ENCODE results near the gene CASP6. TPM values are rescaled to one million over a fixed set of nuclear protein-coding genes. Genes with fewer than 3 reads are reported as not detected.
"Not testable (repeated sequence)": the region's sequence is repeated elsewhere in the genome, so short reads cannot be mapped to it uniquely, and the experiment has no call there.

Gene CASP6
- total RNA-seq, 1 donor, result 9.3 TPM

- Histone ChIP-seq H3K4me3 (ENCODE audit: low read length) (no peak overlapping the region), H3K27me3 (ENCODE audit: insufficient read depth, low read length) (no peaks in the 10 kb centered on the region), H3K4me1 (ENCODE audit: insufficient read depth, low read length) (peaks cover 15% of the 10 kb centered on the region), H3K9me3 (ENCODE audit: low read depth, low read length) (no peaks in the 10 kb centered on the region)
Observed at GRCh38 chr4:109698656-109699055, 4.6 kb downstream of the CASP6 start.

GRCh38 chr4:109691411-109691920 is 11.8 kb downstream of the CASP6 start:
- H3K27me3 ChIP-seq (ENCODE audit: insufficient read depth, low read length), result no peaks in the 10 kb centered on the region
- H3K4me1 ChIP-seq (ENCODE audit: insufficient read depth, low read length), result peaks cover 10% of the 10 kb centered on the region
- H3K4me3 ChIP-seq (ENCODE audit: low read length), result no peak overlapping the region
- no peaks in the 10 kb centered on the region for H3K9me3 ChIP-seq (ENCODE audit: low read depth, low read length)

DNA sequence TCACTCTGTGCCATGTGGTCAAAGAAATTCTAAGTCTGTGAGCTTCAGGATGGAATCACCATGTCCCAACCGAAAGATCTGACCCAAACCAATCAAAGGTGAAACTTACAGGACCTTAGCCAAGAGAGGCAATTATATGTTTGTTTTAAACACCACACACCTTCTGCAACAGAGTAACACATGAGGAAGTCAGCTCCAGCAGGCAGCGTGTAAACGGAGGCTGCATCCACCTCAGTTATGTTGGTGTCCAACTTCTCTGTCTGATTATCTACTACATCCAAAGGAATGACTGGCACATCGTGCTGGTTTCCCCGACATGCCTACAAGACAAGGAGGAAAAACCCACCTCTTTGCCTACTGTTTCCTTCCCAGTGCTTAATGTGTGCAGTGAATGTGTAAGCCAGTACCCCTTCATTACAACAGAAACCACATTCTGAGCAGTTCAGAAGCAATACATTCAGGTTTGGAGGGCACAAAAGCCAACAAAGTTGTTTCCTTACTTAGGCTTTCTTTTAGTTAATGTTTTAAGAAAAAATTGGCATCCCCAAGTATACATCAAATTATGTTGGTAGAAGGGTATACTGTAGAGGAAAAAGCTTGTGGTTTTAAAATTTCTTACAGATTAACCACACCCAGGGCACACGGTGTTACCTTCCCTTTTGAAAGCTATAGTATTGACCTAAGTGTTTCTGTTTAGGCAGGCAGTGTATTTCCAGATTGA is 12.4 kb downstream of the CASP6 start:
- Histone ChIP-seq H3K27me3 (ENCODE audit: insufficient read depth, low read length) (no peaks in the 10 kb centered on the region), H3K9me3 (ENCODE audit: low read depth, low read length) (no peaks in the 10 kb centered on the region), H3K4me3 (ENCODE audit: low read length) (no peak overlapping the region), H3K4me1 (ENCODE audit: insufficient read depth, low read length) (peaks cover 10% of the 10 kb centered on the region)

- Histone ChIP-seq H3K4me3 (ENCODE audit: low read length) (no peak overlapping the region), H3K9me3 (ENCODE audit: low read depth, low read length) (no peaks in the 10 kb centered on the region), H3K4me1 (ENCODE audit: insufficient read depth, low read length) (no peaks in the 10 kb centered on the region), H3K27me3 (ENCODE audit: insufficient read depth, low read length) (no peaks in the 10 kb centered on the region)
Observed at GRCh38 chr4:109684727-109685126, 18.5 kb downstream of the CASP6 start.

DNA sequence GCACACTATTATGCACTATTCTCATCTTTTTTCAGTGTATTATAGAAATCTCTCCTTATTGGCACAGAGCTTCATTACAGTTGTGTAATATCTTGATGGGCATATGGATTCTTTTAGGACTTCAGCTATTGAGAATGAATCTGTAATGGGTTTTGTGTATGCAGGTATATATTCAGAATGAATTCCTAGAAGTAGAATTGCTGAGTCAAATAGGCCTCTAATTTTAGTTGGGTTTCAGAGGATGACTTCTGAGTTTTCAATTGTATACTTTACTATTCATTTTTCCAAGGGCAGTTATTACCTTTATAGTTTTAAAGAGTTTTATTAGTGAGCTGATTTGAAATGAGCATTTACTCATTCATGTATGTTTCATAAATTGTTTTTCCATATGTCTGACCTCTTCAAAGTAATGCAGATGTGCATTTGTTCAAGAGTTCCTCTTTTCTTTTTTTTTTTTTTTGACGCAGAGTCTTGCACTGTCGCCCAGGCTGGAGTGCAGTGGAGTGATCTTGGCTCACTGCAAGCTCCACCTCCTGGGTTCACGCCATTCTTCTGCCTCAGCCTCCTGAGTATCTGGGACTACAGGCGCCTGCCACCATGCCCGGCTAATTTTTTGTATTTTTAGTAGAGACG is 19.5 kb downstream of the CASP6 start:
- Histone ChIP-seq H3K4me3 (ENCODE audit: low read length) (no peak overlapping the region), H3K27me3 (ENCODE audit: insufficient read depth, low read length) (no peaks in the 10 kb centered on the region), H3K4me1 (ENCODE audit: insufficient read depth, low read length) (no peaks in the 10 kb centered on the region), H3K9me3 (ENCODE audit: low read depth, low read length) (no peaks in the 10 kb centered on the region)

DNA sequence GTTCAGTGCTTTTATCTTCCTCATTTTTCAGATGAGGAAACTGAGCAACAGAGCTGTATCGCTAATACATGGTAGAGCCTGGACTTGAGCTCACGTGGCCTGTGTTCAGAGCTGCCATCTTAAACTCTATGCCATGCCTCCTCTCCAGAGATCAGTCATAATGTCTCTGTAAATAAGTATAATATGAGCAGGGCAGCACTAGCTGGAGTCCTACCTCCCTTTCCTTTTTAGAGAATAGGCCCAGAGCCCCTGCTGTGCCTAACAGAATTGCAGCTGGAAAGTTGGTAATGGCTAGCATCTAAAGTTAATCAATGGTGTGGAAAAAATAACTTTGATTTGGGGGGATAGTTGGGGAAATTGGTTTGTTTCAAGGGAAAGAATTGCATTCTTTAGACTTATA is 20.4 kb downstream of the CASP6 start:
- Histone ChIP-seq H3K27me3 (ENCODE audit: insufficient read depth, low read length) (no peaks in the 10 kb centered on the region), H3K4me1 (ENCODE audit: insufficient read depth, low read length) (no peaks in the 10 kb centered on the region), H3K4me3 (ENCODE audit: low read length) (no peak overlapping the region), H3K9me3 (ENCODE audit: low read depth, low read length) (no peaks in the 10 kb centered on the region)

DNA sequence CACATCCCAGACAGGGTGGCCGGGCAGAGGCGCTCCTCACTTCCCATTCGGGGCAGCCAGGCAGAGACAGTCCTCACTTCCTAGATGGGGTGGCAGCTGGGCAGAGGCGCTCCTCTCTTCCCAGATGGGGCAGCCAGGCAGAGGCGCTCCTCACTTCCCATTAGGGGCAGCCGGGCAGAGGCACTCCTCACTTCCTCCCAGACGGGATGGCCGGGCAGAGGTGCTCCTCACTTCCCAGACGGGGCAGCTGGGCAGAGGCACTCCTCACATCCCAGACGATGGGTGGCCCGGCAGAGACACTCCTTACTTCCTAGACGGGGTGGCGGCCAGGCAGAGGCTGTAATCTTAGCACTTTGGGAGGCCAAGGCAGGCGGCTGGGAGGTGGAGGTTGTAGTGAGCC is 24.3 kb downstream of the CASP6 start:
- not testable (repeated sequence) for H3K4me3 ChIP-seq (ENCODE audit: low read length); H3K4me1 ChIP-seq (ENCODE audit: insufficient read depth, low read length); H3K9me3 ChIP-seq (ENCODE audit: low read depth, low read length); H3K27me3 ChIP-seq (ENCODE audit: insufficient read depth, low read length)

GRCh38 chr4:109678472-109678871 is 24.8 kb downstream of the CASP6 start:
- H3K9me3 ChIP-seq (ENCODE audit: low read depth, low read length); H3K27me3 ChIP-seq (ENCODE audit: insufficient read depth, low read length); H3K4me1 ChIP-seq (ENCODE audit: insufficient read depth, low read length); H3K4me3 ChIP-seq (ENCODE audit: low read length): not testable (repeated sequence)

DNA sequence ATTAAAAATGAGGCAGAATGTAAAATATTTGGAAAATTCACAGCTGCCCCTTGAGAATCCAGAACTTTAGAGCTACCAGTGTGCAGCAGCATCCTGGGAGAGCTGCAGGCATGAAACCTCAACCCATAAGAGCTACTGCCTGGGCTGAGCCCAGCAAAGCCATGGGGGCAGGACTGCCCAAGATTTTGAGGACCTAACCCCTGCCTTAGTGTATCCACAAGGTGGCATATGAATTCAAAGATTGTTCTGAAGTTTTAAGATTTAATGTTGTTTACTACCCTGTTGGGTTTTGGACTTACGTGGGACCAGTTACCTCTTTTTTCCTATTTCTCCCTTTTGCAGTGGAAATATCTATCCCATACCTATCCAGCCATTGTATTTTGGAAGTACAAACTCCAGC is 26.4 kb downstream of the CASP6 start:
- Histone ChIP-seq H3K9me3 (ENCODE audit: low read depth, low read length) (no peaks in the 10 kb centered on the region), H3K27me3 (ENCODE audit: insufficient read depth, low read length) (no peaks in the 10 kb centered on the region), H3K4me1 (ENCODE audit: insufficient read depth, low read length) (no peaks in the 10 kb centered on the region), H3K4me3 (ENCODE audit: low read length) (no peak overlapping the region)

DNA sequence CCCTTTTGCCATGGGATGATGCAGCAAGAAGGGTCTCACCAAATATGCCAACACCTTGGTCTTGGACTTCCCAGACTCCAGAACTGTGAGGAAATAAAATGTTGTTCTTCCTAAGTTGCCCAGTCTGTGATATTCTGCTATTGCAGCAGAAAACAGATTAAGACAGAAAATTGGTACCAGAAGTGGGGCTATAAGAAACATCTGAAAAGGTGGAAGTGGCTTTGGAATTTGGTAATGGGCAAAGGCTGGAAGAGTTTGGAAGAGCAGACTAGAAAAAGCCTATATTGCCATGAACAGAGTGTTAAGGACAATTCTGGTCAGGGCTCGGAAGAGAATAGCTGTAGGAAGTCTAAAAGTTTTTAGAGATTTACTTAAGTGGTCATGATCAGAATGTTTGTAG is 27.4 kb downstream of the CASP6 start:
- Histone ChIP-seq H3K4me3 (ENCODE audit: low read length) (no peak overlapping the region), H3K4me1 (ENCODE audit: insufficient read depth, low read length) (no peaks in the 10 kb centered on the region), H3K27me3 (ENCODE audit: insufficient read depth, low read length) (no peaks in the 10 kb centered on the region), H3K9me3 (ENCODE audit: low read depth, low read length) (no peaks in the 10 kb centered on the region)

DNA sequence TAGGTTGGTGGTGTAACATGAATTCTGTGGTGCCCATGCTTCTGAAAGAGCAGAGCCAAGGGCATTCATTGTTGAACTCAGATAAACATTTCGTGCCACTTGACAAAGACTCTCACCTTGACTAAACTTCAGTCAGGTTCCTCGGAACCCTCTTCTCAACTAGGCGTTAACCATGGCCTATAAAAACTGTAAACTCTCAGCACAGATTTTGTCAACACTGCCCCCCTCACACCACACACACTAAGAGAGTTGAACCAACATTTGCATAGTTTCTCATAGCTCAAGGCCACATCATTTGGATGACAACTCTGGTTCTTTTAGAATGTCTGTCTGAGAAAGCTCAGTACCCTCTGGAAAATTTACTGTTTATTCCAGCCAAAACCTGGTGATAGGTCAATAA is 28.1 kb downstream of the CASP6 start:
- H3K27me3 ChIP-seq (ENCODE audit: insufficient read depth, low read length), result no peaks in the 10 kb centered on the region
- H3K4me3 ChIP-seq (ENCODE audit: low read length), result no peak overlapping the region
- no peaks in the 10 kb centered on the region for H3K4me1 ChIP-seq (ENCODE audit: insufficient read depth, low read length)
- H3K9me3 ChIP-seq (ENCODE audit: low read depth, low read length), result no peaks in the 10 kb centered on the region

DNA sequence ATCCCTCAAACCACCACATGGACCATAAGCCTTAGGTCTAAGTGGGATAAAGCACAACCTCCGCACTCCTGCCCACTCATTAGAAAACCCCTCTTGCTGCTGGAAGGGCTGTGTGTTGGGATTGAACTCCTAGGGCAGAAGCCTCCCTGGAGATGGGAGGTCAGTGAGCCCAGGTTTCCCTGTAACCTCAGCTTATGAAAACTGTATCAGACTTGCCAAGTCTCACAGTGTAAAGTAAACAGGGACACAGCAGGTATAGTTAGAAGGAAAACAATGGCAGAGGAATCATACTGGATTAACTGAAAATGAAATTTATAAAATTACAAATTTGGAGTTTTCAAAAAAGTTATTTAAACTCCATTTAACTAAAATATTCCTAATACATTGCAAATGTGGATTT is 29.9 kb downstream of the CASP6 start:
- Histone ChIP-seq H3K4me3 (ENCODE audit: low read length) (no peak overlapping the region), H3K4me1 (ENCODE audit: insufficient read depth, low read length) (no peaks in the 10 kb centered on the region), H3K27me3 (ENCODE audit: insufficient read depth, low read length) (no peaks in the 10 kb centered on the region), H3K9me3 (ENCODE audit: low read depth, low read length) (no peaks in the 10 kb centered on the region)

DNA sequence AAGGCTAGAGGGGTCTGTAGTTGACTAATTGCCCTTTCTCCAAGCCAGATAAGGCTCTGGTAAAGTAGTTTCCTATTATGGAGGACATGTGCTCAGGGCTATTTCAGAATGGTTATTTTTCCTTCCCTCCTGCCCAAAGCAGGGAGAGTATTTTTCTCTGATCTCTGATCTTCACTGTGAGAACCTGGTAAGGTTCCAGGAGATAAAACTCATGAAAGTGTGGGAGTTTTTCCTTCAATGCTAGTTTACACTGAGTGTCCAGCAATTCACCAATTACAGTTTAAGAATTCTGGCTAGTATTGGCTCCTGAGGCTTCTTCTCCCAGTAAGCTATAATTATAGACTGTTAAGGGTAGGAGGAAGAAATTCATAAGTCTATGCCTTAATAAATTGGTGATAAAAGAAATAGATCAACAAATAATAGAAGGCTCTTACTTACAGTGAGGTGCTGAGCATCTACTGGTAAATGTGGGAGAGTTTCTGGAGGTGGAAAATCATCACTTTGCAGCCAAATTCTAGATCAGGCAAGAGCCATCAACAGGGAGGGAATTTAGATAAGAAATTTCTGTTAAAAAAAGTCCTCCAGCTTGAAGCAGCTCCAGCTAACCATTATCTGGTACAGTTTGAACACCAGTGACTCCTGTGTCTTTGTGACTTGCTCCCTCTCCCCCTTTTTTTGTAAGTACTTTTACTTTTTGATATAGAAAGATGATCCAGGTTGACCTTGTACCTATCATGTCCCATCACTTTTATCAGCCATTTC is 30.9 kb downstream of the CASP6 start:
- Histone ChIP-seq H3K4me3 (ENCODE audit: low read length) (no peak overlapping the region), H3K27me3 (ENCODE audit: insufficient read depth, low read length) (no peaks in the 10 kb centered on the region), H3K9me3 (ENCODE audit: low read depth, low read length) (no peaks in the 10 kb centered on the region), H3K4me1 (ENCODE audit: insufficient read depth, low read length) (no peaks in the 10 kb centered on the region)

GRCh38 chr4:109671350-109671749 is 31.9 kb downstream of the CASP6 start:
- no peaks in the 10 kb centered on the region for H3K9me3 ChIP-seq (ENCODE audit: low read depth, low read length)
- no peak overlapping the region for H3K4me3 ChIP-seq (ENCODE audit: low read length)
- H3K27me3 ChIP-seq (ENCODE audit: insufficient read depth, low read length), result no peaks in the 10 kb centered on the region
- no peaks in the 10 kb centered on the region for H3K4me1 ChIP-seq (ENCODE audit: insufficient read depth, low read length)

GRCh38 chr4:109665783-109666485 is 37.3 kb downstream of the CASP6 start:
- H3K4me1 ChIP-seq (ENCODE audit: insufficient read depth, low read length), result no peaks in the 10 kb centered on the region
- no peaks in the 10 kb centered on the region for H3K9me3 ChIP-seq (ENCODE audit: low read depth, low read length)
- no peaks in the 10 kb centered on the region for H3K27me3 ChIP-seq (ENCODE audit: insufficient read depth, low read length)
- H3K4me3 ChIP-seq (ENCODE audit: low read length), result no peak overlapping the region
